A172 (cell line): ENCODE measurements around the gene NT5C3B. TPM values are rescaled to one million over a fixed set of nuclear protein-coding genes. Genes with fewer than 3 reads are reported as not detected.
"Not testable (repeated sequence)": the region's sequence is repeated elsewhere in the genome, so short reads cannot be mapped to it uniquely, and the experiment has no call there.

Experiments
- DNase-seq: peaks from one replicate; pipeline ENCODE4 v3.0.0-alpha.2; 2015; ENCODE audit warnings: low spot score
- total RNA-seq: library from RNA; depleted of rRNA; stranded (reverse); fragments of >200 nt; shearing (Covaris generic); gene quantifications from 2 replicates; pipeline ENCODE4 v1.2.3, GENCODE V29; 2014

NT5C3B gene
- total RNA-seq, 1 experiment from 2014 or later: 101 TPM

GRCh38 chr17:41839448-41839847 is 3.4 kb upstream of the NT5C3B start:
- DNase-seq: not testable (repeated sequence)

- no peak for DNase-seq
These were observed 1.9 kb upstream of the NT5C3B start, which contains the start of gene KLHL10 for GRCh38 chr17:41837761-41838538. Gene KLHL10, plus strand, starts transcription at chr17:41837825. Its CDS starts 108 bp downstream, at chr17:41837933.

- no peak for DNase-seq
These were observed 641 bp upstream of the NT5C3B start for GRCh38 chr17:41836550-41837196.

GRCh38 chr17:41835214-41835799 is 725 bp downstream of the NT5C3B start:
- DNase-seq: no peak

GRCh38 chr17:41829961-41830360 is 6.1 kb downstream of the NT5C3B start:
- DNase-seq: not testable (repeated sequence)

GRCh38 chr17:41825175-41825845 is 10.7 kb downstream of the NT5C3B start:
- DNase-seq: no peak

GRCh38 chr17:41824086-41824485 is 11.9 kb downstream of the NT5C3B start:
- no peak for DNase-seq

- no peak for DNase-seq
These were observed 12.5 kb downstream of the NT5C3B start for GRCh38 chr17:41823580-41823979.

- no peak for DNase-seq
These were observed 12.9 kb downstream of the NT5C3B start for GRCh38 chr17:41823141-41823524.

GRCh38 chr17:41822216-41823140 is 13.6 kb downstream of the NT5C3B start:
- DNase-seq: no peak

- no peak for DNase-seq
These were observed 14.3 kb downstream of the NT5C3B start for GRCh38 chr17:41821776-41822175.

GRCh38 chr17:41818024-41818423 is 18.0 kb downstream of the NT5C3B start:
- DNase-seq: no peak

GRCh38 chr17:41816637-41817320 is 19.3 kb downstream of the NT5C3B start:
- DNase-seq: no peak

- no peak for DNase-seq
These were observed 21.8 kb downstream of the NT5C3B start for GRCh38 chr17:41814195-41814594.

- DNase-seq: no peak
These were observed 22.3 kb downstream of the NT5C3B start for GRCh38 chr17:41813699-41814124.

GRCh38 chr17:41813152-41813680 is 22.8 kb downstream of the NT5C3B start:
- no peak for DNase-seq

GRCh38 chr17:41812381-41813151 is 23.5 kb downstream of the NT5C3B start, which contains the start of gene FKBP10:
Gene FKBP10, plus strand, starts transcription at chr17:41813004. Its CDS starts 31 bp downstream, at chr17:41813035.
- DNase-seq: peak; percentile 76

GRCh38 chr17:41811549-41812380 is 24.3 kb downstream of the NT5C3B start, which contains the start of gene P3H4:
Gene P3H4, minus strand, starts transcription at chr17:41811949. Its CDS starts 34 bp downstream, at chr17:41811915.
- DNase-seq: peak; percentile 63
